DMS 273 (cell line): Measurements from ENCODE around the gene HYDIN.
"Not testable (repeated sequence)": the region's sequence is repeated elsewhere in the genome, so short reads cannot be mapped to it uniquely, and the experiment has no call there.

Experiments
- DNase-seq: peaks from one replicate; lab custom pipeline; 2025; ENCODE audit not compliant: unreplicated experiment; lab: John Stamatoyannopoulos, UW

HYDIN gene

DNA sequence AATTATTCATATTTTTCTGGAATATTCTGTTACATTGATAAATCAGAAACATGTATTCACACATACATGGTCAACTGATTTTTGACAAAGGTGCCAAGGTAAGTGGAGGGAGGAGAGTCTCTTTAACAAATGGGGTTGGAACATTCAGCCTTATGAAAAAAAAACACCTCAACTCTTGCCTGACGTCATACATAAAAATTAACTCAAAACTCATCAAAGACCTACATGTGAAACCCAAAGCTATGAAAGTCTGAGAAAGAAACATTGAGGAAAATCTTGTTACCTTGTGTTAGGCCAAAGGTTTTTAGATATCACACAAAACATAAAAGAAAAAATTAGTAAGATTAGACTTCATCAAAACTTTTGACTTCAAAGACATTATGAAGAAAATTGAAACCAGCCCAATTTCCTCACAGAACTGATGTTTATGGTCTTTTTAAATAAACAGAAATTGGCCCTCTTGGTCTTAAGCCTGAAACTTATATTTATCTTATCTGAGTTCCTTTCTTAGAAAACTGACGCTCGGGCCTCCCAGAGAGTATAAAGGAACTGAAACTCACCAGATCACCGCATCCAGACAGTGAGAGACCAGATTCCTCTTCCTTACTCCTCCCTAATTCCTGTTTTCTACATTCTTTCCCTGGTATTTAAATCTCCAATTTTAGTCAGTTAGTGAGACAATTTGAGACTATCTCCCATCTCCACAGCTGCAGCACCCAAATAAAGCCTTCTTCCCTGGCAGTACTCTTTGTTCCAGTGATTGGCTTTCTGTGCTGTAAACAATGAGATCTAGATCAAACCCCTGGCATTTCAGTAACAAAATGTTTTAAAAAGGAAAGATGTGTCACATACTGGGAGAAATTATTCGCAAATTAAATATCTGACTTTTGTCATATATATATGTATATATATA is 4.0 kb downstream of the HYDIN start:
- no peak for DNase-seq

DNA sequence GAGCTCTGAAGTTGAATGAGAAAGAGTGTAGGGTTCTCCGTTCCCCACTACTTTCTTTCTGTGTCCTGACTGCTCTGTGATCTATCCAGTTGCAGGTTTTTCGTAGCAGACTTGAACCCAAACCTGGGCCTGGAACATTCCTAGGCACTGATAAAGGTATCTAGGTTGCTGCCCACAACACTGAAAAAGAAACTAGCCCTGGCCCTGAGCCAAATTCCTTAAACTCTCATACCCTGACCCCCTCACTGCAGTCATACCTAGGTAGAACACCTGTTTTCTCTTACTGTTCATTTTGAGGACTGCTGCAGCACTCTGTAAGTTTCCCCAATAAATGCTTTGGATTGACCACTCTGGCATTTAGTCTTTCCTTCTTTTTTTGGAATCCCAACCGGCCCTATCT is 5.4 kb downstream of the HYDIN start:
- DNase-seq = no peak

DNA sequence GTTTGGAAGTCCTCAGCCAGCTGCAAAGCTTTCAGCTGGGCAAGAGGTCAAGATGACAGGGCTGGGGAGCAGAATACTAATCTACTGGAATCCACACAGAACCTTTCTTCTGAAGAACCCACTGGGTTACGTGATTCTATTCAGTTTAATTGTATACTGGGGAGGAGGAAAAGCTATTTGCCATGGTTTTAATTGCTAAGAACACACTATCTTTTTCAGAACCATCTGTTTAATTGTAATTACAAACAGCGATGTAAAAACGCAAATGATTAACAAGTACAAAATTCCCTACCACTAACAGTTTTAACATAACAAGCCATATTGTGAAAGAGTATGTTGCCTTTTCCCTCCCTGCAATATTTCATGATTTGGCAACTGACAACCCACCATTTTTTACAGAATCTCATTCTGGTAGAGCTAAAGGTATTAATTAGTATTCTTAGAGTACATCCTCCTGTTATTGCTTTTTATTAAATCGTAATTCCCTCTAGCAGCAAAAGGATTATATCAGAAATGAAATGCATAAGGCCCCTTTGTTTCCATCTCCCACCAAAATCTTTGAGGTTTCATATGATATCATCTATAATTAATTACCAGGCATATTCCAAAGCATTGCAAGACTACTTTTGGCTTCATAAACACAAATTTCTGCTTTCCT is 12.1 kb downstream of the HYDIN start:
- peak; percentile 68 for DNase-seq

DNA sequence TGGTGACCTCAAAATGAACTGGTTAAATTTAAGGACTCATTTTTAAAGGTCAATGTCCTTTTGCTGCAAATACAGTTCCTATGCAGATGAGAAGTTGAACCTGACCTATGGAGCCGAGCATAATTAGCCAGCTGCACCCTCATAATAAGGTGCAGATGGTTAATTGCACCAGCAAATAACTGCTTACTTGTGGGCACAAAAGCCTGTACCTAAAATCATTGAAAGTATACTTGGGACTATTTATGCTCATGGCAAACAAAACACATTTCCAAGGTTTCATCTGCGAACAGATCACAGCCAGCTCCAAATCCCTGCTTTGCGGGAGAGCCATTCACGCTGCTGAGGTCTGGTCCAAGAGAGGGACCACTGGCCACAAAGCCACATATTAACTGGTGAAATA is 13.0 kb downstream of the HYDIN start:
- peak; percentile 80 for DNase-seq

DNA sequence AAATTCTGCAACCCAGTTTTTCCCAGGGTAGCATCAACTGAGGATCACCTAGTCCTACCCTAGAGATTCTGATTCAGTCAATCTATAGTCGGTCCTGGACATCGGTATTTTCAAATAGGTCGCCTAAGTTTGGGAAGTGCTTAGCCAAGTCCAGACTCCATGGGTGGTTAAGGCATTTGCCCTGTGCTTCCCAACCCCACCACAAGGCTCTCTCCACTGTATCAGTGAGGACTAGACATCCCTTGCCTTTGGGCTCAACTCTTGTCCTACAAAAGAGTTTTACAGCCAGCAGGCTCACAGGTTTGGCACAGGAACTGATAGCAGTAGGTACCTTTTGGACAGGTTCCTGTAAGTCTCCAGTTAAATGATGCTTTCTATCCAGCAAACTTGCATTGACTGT is 13.8 kb downstream of the HYDIN start:
- DNase-seq = peak; percentile 64

DNA sequence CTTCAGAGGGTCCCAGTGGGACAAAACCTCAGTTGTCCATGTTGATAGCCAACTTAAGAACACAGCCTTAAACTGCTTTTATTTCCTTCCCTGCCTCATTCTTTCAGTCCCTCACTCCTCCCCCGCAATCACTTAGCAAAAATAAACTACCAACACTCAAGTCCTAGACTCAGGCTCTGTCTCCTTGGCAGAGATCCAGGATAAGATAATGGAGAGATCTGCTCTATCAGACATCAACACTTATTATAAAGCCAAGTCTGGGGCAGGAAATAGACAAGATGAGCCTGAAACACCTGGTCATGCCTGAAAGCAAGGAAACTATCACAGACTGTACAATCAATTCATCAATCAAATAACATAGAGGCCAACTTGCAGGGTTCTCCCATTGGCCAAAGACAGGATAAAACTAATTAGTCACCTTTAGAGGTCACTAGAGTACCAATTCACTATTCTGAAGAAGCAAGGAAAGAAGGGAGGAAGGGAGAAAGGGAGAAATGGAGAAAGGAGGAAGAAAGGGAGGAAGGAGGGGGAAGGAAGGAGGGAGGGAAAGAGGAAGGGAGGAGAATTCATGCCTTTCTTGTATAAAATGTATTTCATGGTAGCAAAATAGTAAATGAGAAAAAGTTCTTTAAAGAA is 15.7 kb downstream of the HYDIN start:
- DNase-seq = peak; percentile 59

DNA sequence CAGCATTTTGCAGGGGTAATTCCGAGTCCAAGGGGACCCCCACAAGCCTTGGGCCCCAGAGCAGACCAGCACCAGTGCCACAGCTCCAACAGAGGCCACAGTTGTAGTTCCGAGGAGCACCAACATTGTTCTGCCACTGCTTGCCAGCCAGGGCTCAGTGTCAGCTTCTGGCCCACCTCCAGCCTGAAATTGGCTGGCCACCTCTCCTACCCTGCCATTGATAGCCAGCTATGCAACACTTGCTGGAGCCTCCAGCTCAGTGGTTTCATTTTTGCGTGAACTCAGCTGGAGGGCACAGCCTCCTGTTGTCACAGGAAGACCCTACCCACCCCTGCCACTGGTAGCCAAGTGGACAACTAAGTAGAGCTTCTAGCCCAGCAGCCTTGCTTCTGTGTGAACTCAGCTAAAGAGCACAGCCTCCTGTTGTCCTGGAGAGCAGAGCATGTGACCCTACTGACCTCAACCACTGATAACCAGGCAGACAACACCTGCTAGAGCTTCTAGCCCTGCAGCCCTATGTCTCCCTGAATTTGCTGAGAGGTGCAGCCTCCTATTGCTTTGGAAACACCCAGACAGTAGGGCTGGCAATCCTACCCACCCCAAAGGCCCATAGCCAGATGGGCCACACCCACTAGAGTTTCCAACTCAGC is 24.9 kb downstream of the HYDIN start:
- DNase-seq = no peak

DNA sequence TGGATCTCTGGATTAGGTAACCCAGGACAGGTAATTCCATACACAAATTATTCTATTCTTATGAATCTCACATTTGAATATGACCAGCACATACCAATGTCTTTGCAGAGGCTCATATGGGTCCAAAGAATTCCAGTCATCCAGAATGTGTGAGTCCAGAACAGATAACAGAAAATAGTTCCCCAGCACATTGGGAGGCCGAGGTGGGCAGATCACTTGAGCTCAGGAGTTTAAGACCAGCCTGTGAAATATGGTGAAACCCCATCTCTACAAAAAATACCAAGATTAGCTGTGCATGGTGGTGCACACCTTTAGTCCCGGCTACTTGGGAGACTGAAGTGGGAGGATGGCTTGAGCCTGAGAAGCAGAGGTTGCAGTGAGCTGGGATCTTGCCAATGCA is 26.9 kb downstream of the HYDIN start:
- DNase-seq = no peak

DNA sequence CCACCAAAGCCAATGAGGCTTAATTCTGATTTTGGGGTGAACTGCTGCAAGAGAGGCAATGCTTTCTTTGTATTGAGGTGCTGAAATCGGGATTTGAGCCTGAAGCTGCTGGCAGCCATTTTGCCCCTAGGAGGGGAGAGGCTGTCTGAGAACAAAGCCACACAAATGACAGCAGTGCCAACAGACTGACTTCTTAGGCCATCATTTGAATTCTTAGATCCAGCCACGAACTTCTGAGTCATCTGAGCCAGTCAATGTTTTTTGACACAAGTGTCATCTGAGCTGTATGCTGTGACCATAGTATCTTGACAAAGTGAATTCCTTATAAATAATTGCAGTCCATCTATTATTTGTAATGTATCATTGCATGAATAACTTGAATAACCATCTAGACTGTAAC is 29.0 kb downstream of the HYDIN start:
- no peak for DNase-seq

DNA sequence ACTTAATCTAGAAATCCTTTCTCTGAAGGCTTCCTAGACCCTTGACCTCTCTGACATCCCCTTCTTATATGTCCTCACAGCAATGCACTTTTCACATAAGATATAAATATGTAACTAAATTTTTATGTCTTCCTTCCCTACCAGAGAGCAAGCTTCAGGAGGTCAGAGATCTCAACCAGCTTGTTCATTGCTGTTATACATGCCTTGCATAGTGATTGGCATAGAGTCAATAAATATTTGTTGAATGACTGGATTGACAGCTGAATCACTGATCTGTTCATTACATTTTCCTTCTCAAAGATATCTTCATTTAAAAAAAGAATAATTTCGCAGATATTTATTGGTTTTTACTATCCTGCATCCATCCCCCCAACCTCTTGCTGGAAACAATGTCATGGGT is 29.5 kb downstream of the HYDIN start:
- DNase-seq = no peak

DNA sequence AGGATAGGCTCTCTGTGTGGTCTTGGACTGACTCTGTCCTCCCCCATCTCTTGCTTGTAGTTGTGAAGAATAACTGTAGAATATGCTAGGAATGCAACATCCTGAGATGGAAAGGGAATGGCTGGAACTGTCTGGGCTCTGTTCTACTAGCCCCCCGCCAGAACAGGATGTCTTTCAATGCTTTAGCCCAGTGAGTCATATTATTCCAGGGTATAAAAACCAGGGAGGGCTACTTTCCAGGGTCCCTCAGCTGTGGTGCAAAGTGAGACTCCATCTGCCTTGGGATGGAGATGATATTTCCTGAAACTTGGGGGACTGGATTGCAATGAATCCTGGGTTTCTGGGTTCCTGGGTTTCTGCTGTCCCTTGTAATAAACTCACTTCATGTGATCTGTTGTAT is 32.1 kb downstream of the HYDIN start:
- no peak for DNase-seq

DNA sequence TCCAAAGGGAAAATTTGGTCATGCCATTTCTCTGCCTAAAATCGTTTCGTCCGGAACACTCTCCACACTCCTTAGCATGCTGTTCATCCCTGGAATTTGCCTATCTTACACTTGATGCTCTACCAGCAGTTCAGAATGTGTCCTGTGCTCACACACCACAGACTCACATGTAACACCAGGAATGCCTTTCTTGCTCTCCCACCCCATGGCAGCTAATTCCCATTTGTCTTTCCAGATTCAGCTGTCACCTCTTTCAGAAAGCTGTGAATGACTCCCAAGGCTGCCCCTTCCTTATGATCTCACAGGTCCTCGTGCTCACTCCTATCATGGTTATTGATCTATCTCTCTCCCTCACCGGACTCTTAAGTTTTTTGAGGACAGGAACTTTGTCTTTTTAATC is 38.1 kb downstream of the HYDIN start:
- DNase-seq = no peak

DNA sequence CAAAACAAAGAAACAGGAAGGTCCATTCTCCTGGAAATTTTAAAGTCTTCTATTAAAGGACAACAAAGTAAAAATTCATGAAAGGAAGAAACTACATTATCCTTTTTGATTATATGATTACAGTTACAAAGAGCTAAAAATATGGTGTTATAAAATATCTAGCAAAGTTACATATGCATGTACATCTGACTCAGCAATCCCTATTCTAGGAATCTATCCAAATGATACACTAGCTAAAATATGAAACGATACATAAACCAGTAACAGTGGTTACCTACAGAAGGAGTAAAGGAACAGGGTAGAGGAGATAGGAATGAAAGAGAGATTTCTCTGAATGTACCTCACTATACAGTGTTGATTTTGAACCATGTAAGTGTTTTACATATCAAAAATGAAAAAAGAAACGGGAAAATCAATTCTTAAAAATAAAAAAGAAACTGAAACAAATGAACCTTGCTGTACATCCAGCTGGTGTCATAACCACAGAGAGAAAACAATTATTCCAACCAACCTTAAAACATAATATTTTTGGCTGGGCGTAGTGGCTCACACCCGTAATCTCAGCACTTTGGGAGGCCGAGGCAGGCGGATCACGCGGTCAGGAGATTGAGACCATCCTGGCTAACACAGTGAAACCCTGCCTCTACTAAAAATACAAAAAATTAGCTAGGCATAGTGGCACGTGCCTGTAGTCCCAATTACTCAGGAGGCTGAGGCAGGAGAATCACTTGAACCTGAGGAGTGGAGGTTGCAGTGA is 41.4 kb downstream of the HYDIN start:
- DNase-seq = no peak

DNA sequence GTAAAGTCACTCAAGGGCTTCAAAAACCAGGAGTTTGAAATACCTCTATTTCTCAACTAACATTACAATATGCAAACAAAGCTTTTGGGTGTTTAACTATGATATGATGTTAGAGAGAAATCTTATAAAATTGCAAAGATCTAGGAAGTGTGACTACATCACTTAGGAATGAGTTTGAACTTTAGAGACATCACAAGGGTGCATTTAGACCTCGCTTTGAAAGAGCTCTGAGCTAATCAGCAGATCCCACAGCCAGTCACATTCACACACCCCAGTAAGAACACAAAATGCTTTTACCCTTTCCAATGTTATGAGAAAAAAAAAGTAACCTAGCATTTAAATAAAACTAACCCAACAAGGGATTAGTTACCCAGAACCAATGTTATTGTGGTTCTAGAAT is 45.2 kb downstream of the HYDIN start:
- DNase-seq = no peak

DNA sequence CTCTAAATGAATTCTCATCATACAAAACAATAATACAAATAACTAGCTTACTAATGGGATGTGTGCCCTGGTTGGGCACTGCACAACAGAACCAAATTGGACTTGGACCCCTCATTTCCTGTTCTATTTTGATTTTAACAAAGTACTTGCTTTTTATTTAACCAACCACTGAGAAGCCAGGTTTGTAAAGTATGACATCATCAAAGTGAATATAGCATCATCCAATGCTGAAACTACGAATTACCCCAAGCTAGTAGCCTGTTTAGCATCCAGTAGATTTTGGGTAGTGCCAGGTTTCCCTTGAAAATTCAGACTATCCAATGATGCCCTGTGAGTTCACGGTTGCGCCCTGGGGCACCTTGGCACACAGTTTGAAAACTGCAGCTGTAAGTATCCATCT is 51.0 kb downstream of the HYDIN start:
- DNase-seq = no peak

DNA sequence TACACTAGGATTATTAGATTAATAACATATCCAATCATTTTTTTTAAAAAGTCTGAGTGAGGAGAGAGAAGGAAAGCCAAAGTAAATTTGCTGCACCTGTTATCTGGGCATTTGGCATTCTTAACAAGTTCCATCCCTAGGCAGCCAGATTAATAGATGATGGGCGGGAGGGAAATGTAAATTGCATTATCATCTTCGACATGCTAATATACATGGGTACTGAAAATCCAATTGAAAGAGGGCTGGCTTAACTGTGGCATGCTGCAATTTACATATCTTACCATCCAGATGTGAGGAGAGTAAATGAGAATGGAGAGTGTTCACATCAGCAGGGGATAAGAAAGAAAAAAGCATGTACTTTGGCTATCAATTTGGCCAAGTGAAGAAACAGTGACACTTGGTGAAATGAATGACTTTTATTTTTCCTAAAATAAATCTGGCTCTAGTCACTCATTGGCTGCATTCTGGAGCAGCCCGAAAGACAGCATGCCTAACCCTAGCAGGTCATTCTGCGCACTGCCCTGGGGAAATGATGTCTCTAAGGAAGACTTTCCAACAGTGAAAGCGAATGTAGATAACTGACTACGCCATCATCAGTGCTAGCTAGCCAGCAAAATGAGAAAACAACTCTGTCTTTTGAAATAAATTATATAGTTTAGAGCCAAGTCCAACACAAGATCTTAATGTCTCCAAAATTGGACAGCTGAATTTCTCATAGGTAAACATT is 57.9 kb downstream of the HYDIN start:
- no peak for DNase-seq

DNA sequence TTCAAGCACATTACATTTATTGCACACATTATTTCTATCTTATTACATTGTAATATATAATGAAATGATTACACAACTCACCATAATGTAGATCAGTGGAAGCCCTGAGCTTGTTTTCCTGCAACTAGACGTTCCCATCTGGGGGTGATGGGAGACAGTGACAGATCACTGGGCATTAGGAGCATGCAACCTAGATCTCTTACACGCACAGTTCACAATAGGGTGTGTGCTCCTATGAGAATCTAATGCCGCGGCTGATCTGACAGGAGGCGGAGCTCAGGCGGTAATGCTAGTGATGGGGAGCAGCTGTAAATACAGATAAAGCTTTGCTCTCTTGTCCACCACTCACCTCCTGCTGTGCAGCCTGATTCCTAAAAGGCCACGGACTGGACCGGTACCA is 69.5 kb downstream of the HYDIN start:
- DNase-seq = not testable (repeated sequence)

DNA sequence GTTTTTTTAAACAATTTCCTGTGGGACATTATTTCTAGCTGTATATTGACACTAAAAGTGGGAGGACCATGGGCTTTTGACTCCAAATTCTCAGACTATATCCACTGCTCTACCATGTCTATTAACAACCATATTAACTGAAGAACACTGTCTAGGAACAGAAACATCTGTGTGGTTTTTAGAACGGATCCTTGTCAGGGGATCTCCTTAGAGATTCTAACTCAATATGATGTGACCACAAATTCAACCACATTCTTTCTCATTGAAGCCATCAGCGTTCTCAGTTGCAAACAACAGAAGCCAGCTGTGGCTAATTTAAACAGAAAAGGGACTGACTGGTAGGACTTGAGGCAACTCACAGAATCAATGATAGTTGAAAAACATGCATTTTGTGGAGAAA is 73.2 kb downstream of the HYDIN start:
- DNase-seq = not testable (repeated sequence)

DNA sequence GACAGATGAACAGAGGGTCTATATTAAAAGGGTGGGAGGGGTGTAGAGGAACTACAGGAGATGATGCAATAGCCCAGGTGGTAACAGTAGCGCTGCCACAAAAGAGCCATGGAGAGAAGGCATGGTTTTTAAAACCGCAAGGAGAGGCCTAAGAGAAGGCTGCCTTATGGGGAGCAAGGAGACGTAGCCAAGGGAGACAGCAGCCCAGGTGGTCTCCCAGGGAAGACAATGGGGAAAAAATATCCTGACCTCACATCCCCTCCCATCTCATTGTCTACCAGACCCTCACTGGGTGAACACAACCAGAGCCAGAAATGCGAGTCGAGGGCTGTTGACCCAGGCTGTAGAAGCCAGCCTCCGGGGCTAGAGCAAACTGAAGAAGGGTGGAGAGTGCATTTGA is 77.2 kb downstream of the HYDIN start:
- not testable (repeated sequence) for DNase-seq

DNA sequence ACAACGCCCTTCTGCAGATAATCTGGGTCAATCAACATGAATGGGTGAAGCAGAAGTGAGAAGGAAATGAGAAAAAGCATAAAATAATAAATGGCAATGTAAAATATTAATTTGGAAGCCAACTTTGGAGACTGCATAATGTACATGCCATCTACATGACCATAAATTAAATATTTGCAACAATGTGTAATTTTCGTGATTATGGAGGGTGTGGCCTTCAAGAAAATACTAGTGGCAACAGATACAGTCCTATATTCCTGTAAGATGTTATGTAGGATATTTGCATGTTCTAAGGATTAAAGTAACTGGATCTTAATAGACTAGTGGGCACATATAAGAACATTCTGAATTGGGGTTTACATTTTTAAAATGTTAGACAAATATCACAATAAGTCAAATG is 78.9 kb downstream of the HYDIN start:
- not testable (repeated sequence) for DNase-seq
